KMS-11 (cell line): Measurements from ENCODE around the gene RPTOR.

Experiments used
- H2AFZ ChIP-seq: fragments of 200-600 bp; sonication (generic); 2 replicates; pipeline ENCODE4 v1.6.1; 2016; ENCODE audit warnings: antibody characterized with exemption, mixed run types, low read depth
- H3K27ac ChIP-seq: fragments of 200-600 bp; sonication (generic); 2 replicates; pipeline ENCODE4 v1.6.1; 2016; ENCODE audit warnings: mild to moderate bottlenecking, mixed run types
- H3K27me3 ChIP-seq: fragments of 200-600 bp; sonication (generic); 2 replicates; pipeline ENCODE4 v1.6.1; 2017; ENCODE audit warnings: mild to moderate bottlenecking, low read depth, mixed run types, moderate library complexity; ENCODE audit not compliant: insufficient read depth
- H3K36me3 ChIP-seq: fragments of 200-600 bp; sonication (generic); 2 replicates; pipeline ENCODE4 v1.6.1; 2017; ENCODE audit warnings: mild to moderate bottlenecking, mixed run types; ENCODE audit not compliant: insufficient read depth
- H3K4me1 ChIP-seq: fragments of 200-600 bp; sonication (generic); 2 replicates; pipeline ENCODE4 v1.6.1; 2016; ENCODE audit warnings: mild to moderate bottlenecking, low read depth, mixed run types; ENCODE audit not compliant: poor library complexity, severe bottlenecking
- H3K4me2 ChIP-seq: fragments of 200-600 bp; sonication (generic); 2 replicates; pipeline ENCODE4 v1.7.0; 2016; ENCODE audit warnings: mild to moderate bottlenecking, mixed run types
- H3K4me3 ChIP-seq: fragments of 200-600 bp; sonication (generic); IDR thresholded peaks from 2 replicates; pipeline ENCODE4 v1.6.1; 2017; ENCODE audit warnings: low read depth, low read length, mixed read lengths; ENCODE audit not compliant: insufficient read depth
- H3K79me2 ChIP-seq: fragments of 200-600 bp; sonication (generic); 2 replicates; pipeline ENCODE4 v1.6.1; 2016; ENCODE audit warnings: low read depth, mixed run types; ENCODE audit not compliant: insufficient read depth
- H3K9ac ChIP-seq: fragments of 200-600 bp; sonication (generic); 2 replicates; pipeline ENCODE4 v1.6.1; 2016; ENCODE audit warnings: mild to moderate bottlenecking, mixed run types
- H4K20me1 ChIP-seq: fragments of 200-600 bp; sonication (generic); 2 replicates; pipeline ENCODE4 v1.6.1; 2016; ENCODE audit warnings: mild to moderate bottlenecking, mixed run types; ENCODE audit not compliant: insufficient read depth
- CTCF ChIP-seq: fragments of 200-600 bp; sonication (generic); conservative IDR thresholded peaks from 2 replicates; pipeline ENCODE4 v1.6.1; 2017; ENCODE audit warnings: low read depth, mild to moderate bottlenecking, antibody characterized with exemption, low read length, moderate library complexity, mixed read lengths

RPTOR gene

GRCh38 chr17:80722661-80723060 is 178.0 kb downstream of the RPTOR start:
- Histone ChIP-seq H4K20me1 (no peaks in the 10 kb centered on the region), H3K79me2 (peaks cover 7% of the 10 kb centered on the region; the same call in 1 of the 2 replicates), H3K27ac (no peak overlapping the region), H3K4me2 (no peak overlapping the region), H3K9ac (no peak overlapping the region), H3K4me3 (no peak overlapping the region), H3K27me3 (no peaks in the 10 kb centered on the region), H3K4me1 (no peaks in the 10 kb centered on the region), H3K36me3 (no peaks in the 10 kb centered on the region), H2AFZ (no peak overlapping the region)
- no peak for TF ChIP-seq CTCF

- Histone ChIP-seq H3K9ac (no peak overlapping the region), H3K27me3 (no peaks in the 10 kb centered on the region), H3K4me1 (no peaks in the 10 kb centered on the region), H3K27ac (no peak overlapping the region), H3K4me3 (no peak overlapping the region), H3K36me3 (no peaks in the 10 kb centered on the region), H2AFZ (no peak overlapping the region), H3K4me2 (no peak overlapping the region), H3K79me2 (peaks cover 7% of the 10 kb centered on the region; the same call in 1 of the 2 replicates), H4K20me1 (no peaks in the 10 kb centered on the region)
- TF ChIP-seq CTCF, result no peak
Observed at GRCh38 chr17:80724775-80725266, 180.2 kb downstream of the RPTOR start.

- no peak overlapping the region for H3K9ac ChIP-seq
- H4K20me1 ChIP-seq, result no peaks in the 10 kb centered on the region
- no peak overlapping the region for H3K4me3 ChIP-seq
- H3K4me1 ChIP-seq, result no peaks in the 10 kb centered on the region
- no peak overlapping the region for H3K27ac ChIP-seq
- H3K79me2 ChIP-seq, result peaks cover 7% of the 10 kb centered on the region; the same call in 1 of the 2 replicates
- H3K36me3 ChIP-seq, result no peaks in the 10 kb centered on the region
- no peak for TF ChIP-seq CTCF
- no peaks in the 10 kb centered on the region for H3K27me3 ChIP-seq
- H3K4me2 ChIP-seq, result no peak overlapping the region
- no peak overlapping the region for H2AFZ ChIP-seq
Observed at GRCh38 chr17:80725517-80725916, 180.9 kb downstream of the RPTOR start.

GRCh38 chr17:80726558-80727408 is 182.1 kb downstream of the RPTOR start:
- Histone ChIP-seq H3K4me2 (no peak overlapping the region), H3K36me3 (no peaks in the 10 kb centered on the region), H4K20me1 (no peaks in the 10 kb centered on the region), H3K79me2 (peaks cover 7% of the 10 kb centered on the region; the same call in 1 of the 2 replicates), H3K4me1 (peaks cover 10% of the 10 kb centered on the region), H3K4me3 (no peak overlapping the region), H3K27ac (no peak overlapping the region), H3K27me3 (no peaks in the 10 kb centered on the region), H2AFZ (no peak overlapping the region), H3K9ac (no peak overlapping the region)
- TF ChIP-seq CTCF, result no peak
